MCF 10A (cell line): ENCODE measurements around the gene HP. TPM values are rescaled to one million over a fixed set of nuclear protein-coding genes. Genes with fewer than 3 reads are reported as not detected.

Experiments
- BruUV-seq: library from RNA; stranded (reverse); fragments of 400-500 nt; replicated peaks from 2 replicates; lab custom pipeline; 2021; lab: Mats Ljungman, UMichigan
- CTCF ChIA-PET: fragments of 300-600 bp; sonication (Branson Sonifier 250); formaldehyde crosslinking; extraction: SDS; loops from one replicate; lab custom pipeline; 2021; ENCODE audit warnings: antibody characterized with exemption, inconsistent platforms; lab: Yijun Ruan, JAX
- POLR2A ChIA-PET: fragments of 300-600, 350-650 bp; sonication (Branson Sonifier 250); formaldehyde crosslinking; extraction: SDS; loops from one replicate; lab custom pipeline; 2020; ENCODE audit warnings: antibody characterized with exemption, inconsistent platforms; lab: Yijun Ruan, JAX
- DNase-seq: peaks from one replicate; pipeline ENCODE4 v3.0.0-alpha.2; 2018; ENCODE audit not compliant: unreplicated experiment
- H3K27ac Mint-ChIP-seq: one replicate; pipeline ENCODE4 v1.8.0; 2022; ENCODE audit warnings: mild to moderate bottlenecking, low read depth, mixed read lengths; ENCODE audit not compliant: unreplicated experiment
- H3K27me3 Mint-ChIP-seq: one replicate; pipeline ENCODE4 v1.8.0; 2022; ENCODE audit warnings: mixed read lengths; ENCODE audit not compliant: insufficient read depth, unreplicated experiment
- H3K36me3 Mint-ChIP-seq: one replicate; pipeline ENCODE4 v1.8.0; 2022; ENCODE audit warnings: mild to moderate bottlenecking, moderate library complexity, mixed read lengths; ENCODE audit not compliant: insufficient read depth, unreplicated experiment
- H3K4me1 Mint-ChIP-seq: one replicate; pipeline ENCODE4 v1.8.0; 2022; ENCODE audit warnings: mixed read lengths; ENCODE audit not compliant: insufficient read depth, unreplicated experiment
- H3K4me3 Mint-ChIP-seq: one replicate; pipeline ENCODE4 v1.8.0; 2022; ENCODE audit warnings: mild to moderate bottlenecking, moderate library complexity, mixed read lengths; ENCODE audit not compliant: unreplicated experiment
- H3K9me3 Mint-ChIP-seq: one replicate; pipeline ENCODE4 v1.8.0; 2022; ENCODE audit warnings: mixed read lengths; ENCODE audit not compliant: unreplicated experiment
- CTCF ChIP-seq: fragments of 200-600 bp; IDR thresholded peaks from one replicate; pipeline ENCODE4 v1.8.0; 2022; ENCODE audit warnings: antibody characterized with exemption, mild to moderate bottlenecking; ENCODE audit not compliant: unreplicated experiment
- intact Hi-C: fragments of 100-400 bp; cut with micrococcal nuclease; formaldehyde crosslinking; loops from 2 replicates; pipeline ENCODE4 v1.14.1; 2022
- total RNA-seq: library from RNA; stranded (reverse); gene quantifications from 2 replicates; pipeline ENCODE4 v1.2.3, GENCODE V29; 2022

The HP gene
- total RNA-seq, 1 experiment from 2014 or later = not detected

- peak; percentile 61 for DNase-seq
- ChIA-PET POLR2A (no interaction called here), CTCF (interaction anchor here (0.7 to 6.7 kb wide), 7 partner anchors 9 to 89 kb away, joined by 3 to 65 read pairs (median 4); partner anchors contain the start of gene HPR)
- Mint-ChIP-seq H3K27me3 (no peaks in the 10 kb centered on the region), H3K4me3 (no peak overlapping the region), H3K36me3 (peaks cover 66% of the 10 kb centered on the region), H3K9me3 (no peaks in the 10 kb centered on the region), H3K27ac (no peak overlapping the region), H3K4me1 (peaks cover 22% of the 10 kb centered on the region)
- intact Hi-C loops = loop anchor here (1.0 to 10.0 kb wide), 2 partner anchors 33 to 205 kb away; partner anchors contain the start of gene IST1
- no TSS peak for BruUV-seq
- TF ChIP-seq CTCF = peak; percentile 59
Observed at GRCh38 chr16:72099377-72099818, 45.1 kb downstream of the HP start.

DNA sequence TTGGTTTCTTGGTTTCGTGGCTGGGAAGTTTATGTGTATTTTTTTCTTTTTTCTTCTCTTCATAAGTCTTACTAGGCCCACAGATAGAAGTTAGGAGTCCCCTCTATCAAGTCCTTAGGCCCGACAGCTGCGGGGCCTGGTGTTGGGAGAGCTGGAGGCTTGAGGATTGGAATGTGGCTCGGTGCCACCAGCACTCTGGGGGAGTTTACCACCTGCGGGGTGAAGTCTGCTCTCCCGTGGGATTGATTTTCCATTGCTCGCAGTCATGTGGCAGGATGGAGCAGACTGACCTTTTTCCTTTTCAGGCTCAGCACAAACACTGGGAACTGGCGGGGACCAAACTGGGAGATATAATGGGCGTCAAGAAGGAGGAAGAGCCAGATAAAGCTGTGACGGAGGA lies 46.9 kb downstream of the HP start:
- BruUV-seq = no TSS peak
- Mint-ChIP-seq H3K27ac (no peak overlapping the region), H3K27me3 (no peaks in the 10 kb centered on the region), H3K4me1 (peaks cover 7% of the 10 kb centered on the region), H3K4me3 (no peak overlapping the region), H3K9me3 (no peaks in the 10 kb centered on the region), H3K36me3 (peaks cover 82% of the 10 kb centered on the region)
- CTCF ChIA-PET = no interaction called here
- POLR2A ChIA-PET = no interaction called here
- no peak for DNase-seq
- no peak for TF ChIP-seq CTCF
- intact Hi-C loops = no loop called here

DNA sequence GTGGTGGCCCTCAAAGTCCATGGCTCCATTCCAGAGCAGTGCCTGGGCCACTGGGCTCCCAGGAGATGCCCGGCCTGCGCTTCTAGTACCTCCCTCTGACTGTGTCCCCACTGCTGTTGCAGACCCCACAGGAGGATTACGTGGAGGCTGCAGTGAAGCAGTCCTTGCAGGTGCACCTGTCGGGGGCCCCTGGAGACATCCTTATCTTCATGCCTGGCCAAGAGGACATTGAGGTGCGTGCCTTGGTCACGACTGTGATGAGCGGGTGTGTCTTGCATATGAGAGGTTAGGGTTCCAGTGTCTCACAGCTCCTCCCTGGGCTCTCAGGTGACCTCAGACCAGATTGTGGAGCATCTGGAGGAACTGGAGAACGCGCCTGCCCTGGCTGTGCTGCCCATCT lies 50.6 kb downstream of the HP start:
- Mint-ChIP-seq H3K4me1 (no peaks in the 10 kb centered on the region), H3K36me3 (peaks cover 93% of the 10 kb centered on the region), H3K27me3 (no peaks in the 10 kb centered on the region), H3K4me3 (no peak overlapping the region), H3K9me3 (no peaks in the 10 kb centered on the region), H3K27ac (no peak overlapping the region)
- no peak for TF ChIP-seq CTCF
- intact Hi-C loops = no loop called here
- ChIA-PET CTCF (interaction anchor here (0.6 to 1.3 kb wide), 3 partner anchors 17 to 734 kb away, joined by 3 to 4 read pairs (median 3); no protein-coding TSS in a partner anchor), POLR2A (no interaction called here)
- BruUV-seq = no TSS peak
- DNase-seq = no peak

DNA sequence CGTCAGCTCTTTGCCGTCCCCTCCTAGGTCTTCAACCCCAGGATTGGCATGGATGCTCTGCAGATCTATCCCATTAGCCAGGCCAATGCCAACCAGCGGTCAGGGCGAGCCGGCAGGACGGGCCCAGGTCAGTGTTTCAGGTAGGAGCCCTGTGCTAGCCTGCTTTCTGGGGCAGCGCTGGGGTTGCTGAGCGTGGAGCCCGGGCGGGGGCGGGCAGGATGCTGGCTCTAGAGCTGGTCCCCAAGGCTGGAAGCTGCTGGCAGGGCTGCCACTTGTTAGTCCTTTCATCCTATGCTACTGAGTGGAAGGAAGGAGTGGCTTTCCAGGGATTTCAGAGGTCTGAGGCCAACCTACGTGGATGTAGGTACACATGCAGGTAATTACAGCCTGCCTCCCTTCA lies 51.7 kb downstream of the HP start:
- no TSS peak for BruUV-seq
- Mint-ChIP-seq H3K9me3 (no peaks in the 10 kb centered on the region), H3K27ac (no peak overlapping the region), H3K4me3 (no peak overlapping the region), H3K36me3 (peaks cover 93% of the 10 kb centered on the region), H3K27me3 (no peaks in the 10 kb centered on the region), H3K4me1 (no peaks in the 10 kb centered on the region)
- POLR2A ChIA-PET = no interaction called here
- intact Hi-C loops = no loop called here
- TF ChIP-seq CTCF = no peak
- CTCF ChIA-PET = interaction anchor here (0.9 to 1.0 kb wide), 2 partner anchors 19 to 39 kb away, joined by 4 read pairs; no protein-coding TSS in a partner anchor
- no peak for DNase-seq
